ENCODE results near the gene TMEM41B.
"Not testable (repeated sequence)": the region's sequence is repeated elsewhere in the genome, so short reads cannot be mapped to it uniquely, and the experiment has no call there.

- not testable (repeated sequence) for TF ChIP-seq ZFP3 (CRISPR knock-in tag; IDR thresholded peaks at IDR 0.05); TCF4 (CRISPR knock-in tag; IDR thresholded peaks at IDR 0.05; ENCODE audit: borderline replicate concordance); CREB5 (CRISPR knock-in tag; IDR thresholded peaks at IDR 0.05; ENCODE audit: low read depth); ARNTL (CRISPR knock-in tag; IDR thresholded peaks at IDR 0.05; ENCODE audit: borderline replicate concordance, low read depth); ZNF8 (CRISPR knock-in tag; IDR thresholded peaks at IDR 0.05); CSRNP3 (CRISPR knock-in tag; IDR thresholded peaks at IDR 0.05)
Measured at GRCh38 chr11:9318442-9319376, 4.3 kb upstream of the TMEM41B start.

All from SK-N-SH treated with all-trans-retinoic acid at 6 μM for 48 hours (cell line).